Lower leg skin (tissue), 4 donors: ENCODE results near the gene RPH3AL. TPM values are rescaled to one million over a fixed set of nuclear protein-coding genes. Genes with fewer than 3 reads are reported as not detected.
"Not testable (repeated sequence)": the region's sequence is repeated elsewhere in the genome, so short reads cannot be mapped to it uniquely, and the experiment has no call there.

Experiments used
- DNase-seq, 2 donors: peaks; one replicate each; pipeline ENCODE4 v3.0.0-alpha.2; 2019; ENCODE audit warnings: low spot score in 2 of 2
- H3K4me3 ChIP-seq: fragments of 200-600 bp; sonication (generic); 2 replicates; pipeline ENCODE4 v1.5.1; 2017; ENCODE audit warnings: mild to moderate bottlenecking, low read depth; ENCODE audit not compliant: poor library complexity, severe bottlenecking
- CTCF ChIP-seq, 3 donors: fragments of 450-650 bp; IDR thresholded peaks; one replicate each; pipeline ENCODE4 v1.5.1; 2016; ENCODE audit warnings: antibody characterized with exemption in 3 of 3, mild to moderate bottlenecking in 3 of 3, moderate library complexity in 2 of 3
- POLR2A ChIP-seq, 2 donors: fragments of 450-650 bp; IDR thresholded peaks; one replicate each; pipeline ENCODE4 v1.6.1; 2016 to 2017; ENCODE audit warnings: antibody characterized with exemption in 2 of 2, mild to moderate bottlenecking in 1 of 2, moderate library complexity in 1 of 2
- WGBS, 2 donors: methylation state at CpG; one replicate each; pipeline ENCODE4 v1.1.5; 2018; 5-methylcytosine and 5-hydroxymethylcytosine counted together
- intact Hi-C: fragments of 100-400 bp; cut with DNase I; formaldehyde crosslinking; loops from one replicate; pipeline ENCODE4 v1.15.0; 2023; ENCODE audit warnings: low total_unique reads
- total RNA-seq, 4 donors: library from RNA; depleted of rRNA; stranded (reverse); fragments of >200 nt; gene quantifications; one replicate each; pipeline ENCODE4 v1.1.0, GENCODE V29; 2016

RPH3AL gene
- total RNA-seq, 4 donors from 2014 or later = 8.6 to 22.9 (median 15.9) TPM

GRCh38 chr17:247767-248166 lies 104.8 kb downstream of the RPH3AL start:
- no peak for TF ChIP-seq CTCF (IDR thresholded peaks at IDR 0.05)
- intact Hi-C loops = no loop called here
- WGBS, 2 donors = 58 to 60% methylated on average over 8 of the region's 8 CpGs
- peak in 1 of 2 donors; percentile 81 for DNase-seq
- H3K4me3 ChIP-seq = no peak overlapping the region

GRCh38 chr17:246851-247421 lies 105.7 kb downstream of the RPH3AL start:
- TF ChIP-seq CTCF (IDR thresholded peaks at IDR 0.05) (no peak), POLR2A (IDR thresholded peaks at IDR 0.05) (no peak)
- no peak overlapping the region for H3K4me3 ChIP-seq
- peak in 1 of 2 donors; percentile 68 for DNase-seq
- intact Hi-C loops = no loop called here
- 88% methylated on average over 23 of the region's 23 CpGs for WGBS, 2 donors

- intact Hi-C loops = no loop called here
- peak in 1 of 2 donors; percentile 54 for DNase-seq
- H3K4me3 ChIP-seq = no peak overlapping the region
- 90 to 92% methylated on average over 14 of the region's 14 CpGs for WGBS, 2 donors
- TF ChIP-seq CTCF (IDR thresholded peaks at IDR 0.05) (no peak), POLR2A (IDR thresholded peaks at IDR 0.05) (no peak)
Measured at GRCh38 chr17:246226-246625, 106.4 kb downstream of the RPH3AL start.

- intact Hi-C loops = no loop called here
- 90 to 94% methylated on average over 11 to 13 of the region's 13 CpGs for WGBS, 2 donors
- DNase-seq = peak in 1 of 2 donors; percentile 74
- TF ChIP-seq POLR2A (IDR thresholded peaks at IDR 0.05) (no peak), CTCF (IDR thresholded peaks at IDR 0.05) (no peak)
- H3K4me3 ChIP-seq = no peak overlapping the region
Measured at GRCh38 chr17:245611-246010, 107.0 kb downstream of the RPH3AL start.

GRCh38 chr17:245020-245419 lies 107.6 kb downstream of the RPH3AL start:
- WGBS, 2 donors = 95% methylated on average over 7 of the region's 7 CpGs
- peak in 1 of 2 donors; percentile 37 for DNase-seq

GRCh38 chr17:243924-244323 lies 108.7 kb downstream of the RPH3AL start:
- intact Hi-C loops, H3K4me3 ChIP-seq, DNase-seq: not testable (repeated sequence)

More at GRCh38 chr17:245020-245419, 107.6 kb downstream of the RPH3AL start:
- intact Hi-C loops = no loop called here
- TF ChIP-seq POLR2A (IDR thresholded peaks at IDR 0.05) (no peak), CTCF (IDR thresholded peaks at IDR 0.05) (no peak)
- H3K4me3 ChIP-seq = no peak overlapping the region
